ENCODE measurements around the gene MCM6.
A peak's percentile ranks its signal among the peaks of the same experiment; 100 is the strongest.
"Not testable (repeated sequence)": the region's sequence is repeated elsewhere in the genome, so short reads cannot be mapped to it uniquely, and the experiment has no call there.

Gene MCM6
- 10.4 to 137 (median 66.5) reads per million in 17 experiments for total RNA-seq

DNA sequence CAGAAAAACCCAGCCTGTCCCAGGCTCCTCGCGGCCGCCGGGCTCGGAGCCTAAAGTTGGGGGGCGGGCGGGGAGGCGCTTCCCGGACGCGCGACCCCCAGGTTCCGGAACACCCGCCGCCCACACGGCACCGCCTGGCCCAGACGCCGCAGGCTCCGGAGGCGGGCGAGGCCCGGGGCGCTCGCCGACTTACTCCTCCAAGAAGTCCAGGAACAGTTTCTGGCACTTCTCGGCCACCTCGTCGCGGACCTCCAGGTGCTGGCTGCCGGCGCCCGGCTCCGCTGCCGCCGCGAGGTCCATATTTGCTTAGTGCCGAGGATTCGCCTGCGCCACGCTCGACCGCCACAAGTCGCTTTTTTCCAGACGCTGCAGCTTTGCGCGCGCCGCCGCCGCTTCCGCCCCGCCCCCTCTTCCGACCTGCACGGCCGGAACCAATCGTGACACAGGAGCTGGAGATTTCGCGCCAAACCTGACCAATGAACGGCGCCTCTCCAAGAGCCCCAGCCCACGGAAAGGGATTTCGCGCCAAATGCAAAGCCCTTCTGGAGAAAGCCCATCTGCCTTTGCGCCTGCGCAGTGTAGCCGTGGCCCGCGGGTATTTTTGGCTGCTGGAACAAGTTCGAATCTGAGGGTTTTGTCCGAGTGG is at the start of gene MCM6:
TSS of gene MCM6 (minus strand) at position 378 of the 646 bp plus-strand sequence. CDS start at position 300, 78 bp downstream.
- DNase-seq = peak; percentile 99 to 100 (median 100)

DNA sequence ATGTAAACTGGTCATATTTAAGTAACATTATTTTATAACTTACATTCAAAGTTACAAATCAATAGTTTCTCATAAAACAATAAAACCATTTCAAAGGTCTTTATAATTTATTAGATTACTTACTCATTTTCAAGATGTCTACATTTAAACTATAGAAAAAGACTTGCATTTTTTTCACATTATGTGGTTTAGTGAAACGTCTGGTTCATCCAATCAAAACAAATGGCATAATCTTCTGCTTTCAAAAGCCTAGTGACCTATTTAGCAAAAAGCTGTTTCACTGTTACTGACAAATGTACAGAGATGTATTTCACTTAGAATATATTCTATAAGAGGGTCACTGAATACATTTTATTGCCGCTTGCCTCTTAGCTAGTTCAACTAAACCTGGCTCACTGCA is 49.3 kb upstream of the MCM6 start:
- DNase-seq = no peak

DNA sequence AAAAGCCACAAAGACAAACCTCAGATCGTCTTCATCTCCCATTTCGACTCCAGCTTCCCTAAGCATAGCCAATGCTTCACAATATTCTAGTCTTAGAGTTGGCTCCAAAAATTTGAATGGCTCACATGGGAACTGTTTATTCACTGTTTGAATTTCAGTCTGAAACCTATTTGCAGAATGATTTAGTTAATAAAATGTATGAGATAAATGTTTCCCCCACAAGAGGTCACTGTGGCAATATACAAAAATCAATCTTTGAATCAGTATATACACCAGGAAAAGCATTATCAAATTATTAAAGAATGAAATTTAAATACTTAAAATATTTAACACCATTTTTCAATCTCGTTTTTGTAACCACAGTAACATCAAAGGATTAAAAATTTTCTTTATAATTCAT is 40.0 kb upstream of the MCM6 start:
- DNase-seq = peak in 3 of 4 experiments; percentile 54 to 69 (median 64)

DNA sequence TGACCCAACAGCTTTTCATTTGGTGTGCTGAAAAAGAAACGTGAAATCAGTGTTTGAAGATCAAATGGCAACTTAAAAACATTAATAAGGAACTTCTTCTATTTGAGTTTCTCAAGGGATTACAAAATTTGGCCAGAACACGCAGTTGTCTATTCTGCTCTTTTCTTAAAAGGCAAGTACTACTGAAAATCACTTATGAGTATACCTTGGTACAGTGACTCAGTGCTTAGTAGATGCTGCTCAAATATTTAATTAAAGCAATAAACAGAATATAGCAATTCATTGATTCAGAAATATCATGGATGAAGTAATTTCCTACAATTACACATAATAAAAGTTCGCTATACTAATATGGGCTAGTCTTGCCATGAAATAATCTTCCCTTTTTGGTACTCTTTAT is 38.2 kb upstream of the MCM6 start:
- DNase-seq = peak in 2 of 4 experiments; percentile 32 to 35

DNA sequence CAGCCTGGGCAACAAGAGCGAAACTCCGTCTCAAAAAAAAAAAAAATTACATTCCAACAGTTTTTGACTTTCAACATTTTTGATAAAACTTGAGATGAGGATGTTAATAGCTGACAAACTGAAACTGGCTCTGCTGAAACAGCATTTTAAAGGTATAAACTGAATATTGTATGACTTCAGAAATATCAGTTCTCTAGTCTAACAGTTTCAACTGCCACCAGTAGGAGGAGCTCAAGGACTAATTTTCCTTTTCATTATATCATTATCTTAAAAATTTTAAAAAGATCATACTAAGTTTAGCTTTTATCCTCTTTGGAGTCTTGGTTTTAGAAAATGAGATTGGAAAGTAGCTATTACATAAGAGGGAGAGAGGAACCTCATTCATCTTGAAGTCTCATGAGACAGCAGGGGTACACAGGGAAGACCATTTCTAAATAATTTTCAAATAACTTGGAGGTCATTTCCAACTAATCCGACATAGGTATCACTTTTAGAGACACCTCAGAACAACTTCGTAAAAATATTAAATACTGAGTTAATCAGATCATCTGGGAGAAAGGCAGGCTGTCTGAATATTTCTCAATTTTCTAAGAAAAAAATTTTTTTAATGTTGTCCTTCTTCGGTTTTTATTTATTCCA is 37.6 kb upstream of the MCM6 start:
- DNase-seq = peak; percentile 67 to 87 (median 78)

DNA sequence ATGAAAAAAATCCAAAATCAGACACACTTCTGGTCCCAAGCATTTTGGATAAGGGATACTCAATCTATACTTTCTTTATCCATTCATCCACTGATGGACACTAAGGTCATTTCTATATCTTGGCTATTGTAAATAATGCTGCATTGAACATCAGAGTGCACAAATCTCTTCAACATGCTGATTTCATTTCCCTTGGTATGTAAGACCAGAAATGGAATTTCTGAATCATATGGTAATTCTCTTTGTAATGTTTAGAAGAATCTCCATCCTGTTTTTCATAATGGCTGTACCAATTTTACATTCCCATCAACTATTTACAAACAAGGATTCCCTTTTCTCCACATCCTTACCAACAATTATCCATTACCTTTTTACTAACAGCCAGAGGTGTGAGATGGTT is 33.7 kb upstream of the MCM6 start:
- no peak for DNase-seq

DNA sequence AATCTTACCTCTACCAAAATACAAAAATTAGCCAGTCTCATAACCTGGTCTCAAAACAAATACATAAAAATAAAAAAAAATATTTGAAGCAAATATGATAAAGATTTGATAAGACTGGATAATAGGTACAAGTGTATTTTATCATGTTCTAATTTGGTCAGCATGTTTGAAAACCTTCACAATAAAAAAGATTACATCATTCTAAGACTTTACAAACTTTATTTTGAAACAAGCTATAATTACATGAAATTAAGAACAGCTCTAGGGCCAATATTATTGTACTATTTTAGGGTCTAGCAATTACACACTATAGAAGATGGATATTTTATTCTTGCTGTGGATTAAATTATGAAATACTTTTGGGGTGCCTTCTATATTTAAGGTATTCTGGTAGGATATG is 29.4 kb upstream of the MCM6 start:
- DNase-seq = no peak

DNA sequence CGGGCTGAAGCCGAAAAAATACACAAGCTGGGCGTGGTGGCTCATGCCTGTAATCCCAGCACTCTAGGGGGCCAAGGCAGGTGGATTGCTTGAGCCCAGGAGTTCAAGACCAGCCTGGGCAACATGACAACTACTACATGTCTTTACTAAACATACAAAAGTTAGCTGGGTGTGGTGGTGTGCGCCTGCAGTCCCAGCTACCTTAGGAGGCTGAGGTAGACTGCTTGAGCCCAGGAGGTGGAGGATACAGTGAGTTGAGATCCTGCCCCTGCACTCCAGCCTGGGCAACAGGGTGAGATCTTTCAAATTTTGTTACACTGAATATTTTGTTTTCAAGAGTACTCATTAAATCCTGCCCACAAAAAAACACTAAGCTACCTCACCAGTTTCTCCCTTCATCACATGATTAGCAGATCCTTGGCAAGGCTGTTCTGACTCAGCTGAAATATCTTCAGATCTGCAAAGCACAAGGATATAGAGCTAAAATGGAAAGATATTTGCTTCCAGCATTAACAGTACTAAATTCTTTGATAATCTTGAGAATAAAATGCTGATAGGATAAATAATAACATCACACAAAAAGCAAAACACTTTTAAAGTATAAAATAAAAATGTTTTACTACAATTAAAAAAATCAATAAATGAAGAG is 28.2 kb upstream of the MCM6 start:
- DNase-seq = peak in 2 of 4 experiments; percentile 48 to 57

DNA sequence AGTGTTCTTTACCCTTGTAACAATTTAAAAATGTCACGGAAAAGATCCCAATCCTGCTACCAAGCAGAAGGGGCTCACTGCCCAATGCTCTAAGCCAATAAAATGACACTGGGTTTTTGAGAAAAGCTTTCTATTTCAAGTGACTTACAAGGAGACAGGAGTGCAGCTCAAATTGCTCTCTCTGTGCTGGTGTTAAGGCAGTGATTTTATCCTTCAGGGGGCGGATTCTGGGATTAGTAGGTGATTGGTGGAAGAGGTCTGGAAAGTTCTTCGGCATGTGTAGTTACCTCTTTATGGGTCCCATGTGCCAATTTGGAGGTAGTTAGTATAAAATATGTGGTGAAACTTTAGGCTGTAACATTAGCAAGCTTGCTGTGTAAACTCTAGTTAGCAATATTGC is 27.4 kb upstream of the MCM6 start:
- DNase-seq = no peak

DNA sequence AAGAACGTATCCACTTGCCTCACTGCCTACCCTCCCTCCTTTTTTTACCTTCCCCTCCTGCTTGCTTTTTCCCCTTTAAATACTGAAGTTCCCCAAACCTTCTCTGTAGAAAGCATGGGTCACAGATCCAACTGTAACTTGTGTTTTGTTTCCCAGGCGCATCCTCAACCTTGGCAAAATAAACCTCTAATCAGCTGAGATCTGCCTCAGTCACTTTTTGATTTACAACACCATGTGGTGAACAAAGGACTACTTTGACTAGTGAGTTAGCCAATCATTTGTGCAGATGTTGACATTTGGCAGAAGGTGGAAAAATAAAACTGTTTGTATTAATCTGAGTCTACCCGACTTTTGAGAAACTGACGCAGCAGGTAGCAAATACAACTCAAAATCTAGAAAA is 23.3 kb upstream of the MCM6 start:
- DNase-seq = no peak

DNA sequence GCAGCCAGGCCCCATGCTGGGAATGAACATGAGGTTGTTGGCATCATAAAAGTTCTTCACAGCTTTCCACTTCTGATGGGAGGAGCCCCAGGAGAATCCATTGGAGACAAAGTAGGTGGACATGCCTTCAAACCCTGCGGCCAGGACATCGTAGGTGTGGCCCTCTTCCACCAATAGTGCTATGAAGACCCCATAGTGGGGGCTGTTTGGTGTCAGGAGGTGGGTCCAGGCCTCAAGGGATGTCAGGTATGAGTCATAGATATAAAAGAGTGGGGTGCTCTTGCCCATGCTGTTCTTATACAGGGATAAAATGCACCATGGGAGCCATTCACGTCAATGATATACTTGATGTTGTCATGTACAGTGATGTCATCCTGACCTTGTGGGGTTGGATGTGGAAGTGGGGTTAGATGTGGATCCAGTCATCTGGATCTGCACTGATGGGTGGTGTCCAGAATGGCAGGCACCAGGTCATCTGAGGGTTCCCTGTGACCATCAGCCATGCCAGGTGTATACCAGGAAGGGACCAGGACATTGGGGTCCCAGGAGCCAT is 22.1 kb upstream of the MCM6 start:
- no peak for DNase-seq

DNA sequence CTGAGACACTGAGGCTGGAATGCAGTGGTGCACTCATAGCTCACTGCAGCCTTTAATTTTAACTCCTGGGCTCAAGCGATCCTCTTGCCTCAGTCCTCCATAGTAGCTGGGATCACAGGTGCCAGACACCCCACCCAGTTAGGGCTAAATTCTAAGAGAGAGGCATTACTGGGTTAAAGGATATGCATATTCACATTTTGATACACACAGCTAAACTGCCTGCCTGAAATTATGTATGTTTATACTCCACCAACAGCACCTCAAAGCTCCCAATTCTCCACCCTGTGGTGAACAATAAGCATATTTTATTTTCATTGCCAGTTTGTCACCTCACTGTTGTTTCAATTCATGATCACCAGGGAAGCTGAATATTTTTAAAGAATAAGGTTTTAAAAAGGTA is 18.7 kb upstream of the MCM6 start:
- no peak for DNase-seq

DNA sequence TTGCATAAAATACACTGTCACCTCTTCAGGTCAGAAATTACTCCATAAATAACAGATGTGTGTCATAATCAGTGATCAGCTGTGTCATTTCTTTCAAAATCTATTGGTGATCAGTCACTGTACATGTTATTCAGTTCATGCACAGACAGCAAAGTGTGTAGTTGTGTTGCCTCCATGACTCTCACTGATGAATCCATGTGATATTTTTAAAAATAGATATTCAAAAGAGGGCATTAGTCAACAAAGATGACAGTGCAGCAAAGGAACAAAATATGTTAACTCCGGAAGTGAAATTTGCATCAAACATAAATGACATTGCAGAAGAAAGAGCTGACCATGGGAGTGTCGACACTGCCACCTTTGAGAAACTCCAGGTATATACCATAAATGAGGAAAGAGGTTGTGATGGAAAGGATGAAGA is 17.1 kb upstream of the MCM6 start:
- peak; percentile 41 to 81 (median 59) for DNase-seq

DNA sequence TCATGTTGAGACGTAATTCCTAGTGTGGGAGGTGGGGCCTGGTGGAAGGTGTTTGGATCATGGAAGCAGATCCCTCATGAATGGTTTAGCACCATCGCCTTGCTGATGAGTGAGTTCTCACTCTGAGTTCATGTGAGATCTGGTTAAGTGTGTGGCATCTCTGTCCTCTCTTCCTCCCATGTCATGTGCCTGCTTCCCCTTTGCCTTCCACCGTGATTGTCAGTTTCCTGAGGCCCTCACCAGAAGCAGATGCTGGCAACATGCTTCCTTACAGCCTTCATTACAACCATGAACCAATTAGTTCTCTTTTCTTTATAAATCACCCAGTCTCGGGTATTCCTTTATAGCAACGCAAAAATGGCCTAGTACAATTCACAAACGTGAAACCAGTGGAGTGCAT is 14.6 kb upstream of the MCM6 start:
- peak; percentile 55 to 82 (median 79) for DNase-seq

DNA sequence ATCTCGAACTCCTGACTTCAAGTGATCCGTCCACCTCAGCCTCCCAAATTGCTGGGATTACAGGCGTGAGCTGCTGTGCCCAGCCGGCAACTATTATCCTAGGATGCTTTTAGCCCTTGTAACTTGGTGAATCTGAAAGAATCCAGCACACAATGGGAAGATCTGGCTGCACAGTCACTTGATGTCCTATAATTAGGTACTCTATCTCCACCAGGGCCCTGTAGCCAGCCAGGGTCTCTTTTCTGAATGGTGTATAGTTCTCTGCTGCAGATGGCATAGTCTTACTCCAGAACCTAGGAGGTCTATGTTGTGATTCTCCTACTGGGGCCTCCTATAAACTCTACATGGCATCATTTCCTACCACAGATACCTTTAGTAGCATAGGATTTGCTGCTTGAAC is 13.9 kb upstream of the MCM6 start:
- no peak for DNase-seq

DNA sequence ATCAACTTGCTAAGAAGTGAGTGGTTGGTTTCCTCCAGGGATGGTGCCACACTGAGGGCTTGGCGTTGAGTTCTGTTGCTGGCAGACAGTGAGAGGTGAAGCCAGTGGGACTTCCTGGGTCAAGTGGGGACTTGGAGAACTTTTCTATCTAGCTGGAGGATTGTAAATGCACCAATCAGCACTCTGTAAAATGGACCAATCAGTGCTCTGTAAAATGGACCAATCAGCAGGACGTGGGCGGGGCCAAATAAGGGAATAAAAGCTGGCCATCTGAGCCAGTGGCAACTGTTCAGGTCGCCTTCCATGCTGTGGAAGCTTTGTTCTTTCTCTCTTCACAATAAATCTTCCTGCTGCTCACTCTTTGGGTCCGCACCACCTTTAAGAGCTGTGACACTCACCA is 12.3 kb upstream of the MCM6 start:
- not testable (repeated sequence) for DNase-seq

DNA sequence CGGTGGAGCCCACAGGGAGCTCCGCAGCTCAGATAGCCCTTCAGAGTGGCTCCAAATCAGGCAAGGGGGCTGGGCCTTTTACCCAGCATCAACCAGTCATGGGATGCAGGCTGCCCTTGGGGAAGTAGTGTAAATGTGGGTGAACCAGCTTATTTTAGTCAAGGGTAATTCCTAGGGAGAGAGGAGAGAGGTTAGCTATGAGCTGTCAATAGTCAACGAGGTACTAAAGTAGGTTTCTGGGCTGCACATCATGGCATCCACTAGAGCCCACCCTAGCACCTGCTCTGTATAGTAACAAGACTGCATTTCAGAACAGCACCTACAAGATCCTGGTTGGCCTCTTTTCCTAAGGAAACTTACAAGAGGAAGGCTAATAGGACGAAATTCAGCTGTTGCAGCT is 9.5 kb upstream of the MCM6 start:
- DNase-seq = peak in 3 of 4 experiments; percentile 39 to 53 (median 42)

DNA sequence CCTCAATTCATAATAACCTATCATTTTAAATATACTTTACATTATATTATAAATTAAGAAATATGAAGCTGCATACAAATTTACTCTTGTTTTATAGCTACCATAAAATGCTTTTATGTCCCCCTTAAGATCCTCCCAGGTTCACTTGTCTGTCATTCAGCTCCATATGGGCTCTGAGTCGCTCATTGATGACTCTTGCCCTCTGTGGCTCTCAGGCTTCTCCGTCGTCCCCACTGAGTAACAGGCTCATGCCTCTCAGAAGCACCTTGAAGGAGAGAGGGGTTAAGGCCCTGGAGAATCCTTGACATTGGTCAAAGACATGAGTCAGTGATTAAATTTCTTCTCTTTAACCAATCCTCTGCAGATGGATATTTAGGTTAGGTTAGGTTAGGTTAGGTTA is 6.2 kb upstream of the MCM6 start:
- no peak for DNase-seq

DNA sequence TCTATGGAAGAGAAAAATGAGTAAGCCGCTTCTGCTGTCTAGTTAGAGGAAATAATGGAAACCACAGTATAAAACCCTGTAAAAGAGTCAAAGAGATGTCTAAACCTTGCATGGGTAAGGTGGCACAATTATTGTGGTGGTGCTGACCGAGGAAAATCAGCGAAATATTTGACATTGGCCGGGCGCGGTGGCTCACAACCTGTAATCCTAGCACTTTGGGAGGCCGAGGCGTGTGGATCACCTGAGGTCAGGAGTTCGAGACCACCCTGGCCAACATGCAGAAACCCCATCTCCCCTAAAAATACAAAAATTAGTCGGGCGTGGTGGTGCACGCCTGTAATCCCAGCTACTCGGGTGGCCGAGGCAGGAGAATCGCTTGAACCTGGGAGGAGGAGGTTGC is 527 bp upstream of the MCM6 start:
- not testable (repeated sequence) for DNase-seq

DNA sequence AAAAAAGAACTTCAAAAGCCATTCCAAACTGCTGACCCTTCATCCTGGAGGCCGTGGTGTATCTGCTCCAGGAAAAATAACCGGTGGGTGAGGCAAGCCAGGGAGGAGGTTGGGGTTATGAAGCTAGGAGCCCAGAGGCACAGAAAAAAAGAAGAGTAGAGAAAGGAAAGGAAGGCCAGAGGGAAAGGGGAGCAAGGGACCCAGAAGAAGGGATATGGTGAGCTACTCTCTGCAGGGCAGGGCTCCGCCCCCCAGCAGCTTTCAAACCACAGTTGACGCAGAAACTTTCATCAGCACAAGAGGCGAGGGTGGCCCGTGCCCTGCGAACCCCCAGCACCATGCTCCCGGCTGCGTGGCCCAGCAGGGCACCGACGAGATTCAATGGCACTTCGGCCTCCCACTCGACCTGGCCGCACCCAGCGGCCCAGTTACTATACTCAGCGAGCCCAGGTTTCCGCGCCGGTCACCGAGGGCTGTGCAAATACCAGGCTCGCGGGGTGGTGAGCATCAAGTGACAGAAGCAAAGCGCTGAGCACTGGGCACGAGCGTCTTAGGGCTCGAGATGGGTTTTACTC is 665 bp downstream of the MCM6 start:
- DNase-seq = peak; percentile 67 to 84 (median 79)

DNA sequence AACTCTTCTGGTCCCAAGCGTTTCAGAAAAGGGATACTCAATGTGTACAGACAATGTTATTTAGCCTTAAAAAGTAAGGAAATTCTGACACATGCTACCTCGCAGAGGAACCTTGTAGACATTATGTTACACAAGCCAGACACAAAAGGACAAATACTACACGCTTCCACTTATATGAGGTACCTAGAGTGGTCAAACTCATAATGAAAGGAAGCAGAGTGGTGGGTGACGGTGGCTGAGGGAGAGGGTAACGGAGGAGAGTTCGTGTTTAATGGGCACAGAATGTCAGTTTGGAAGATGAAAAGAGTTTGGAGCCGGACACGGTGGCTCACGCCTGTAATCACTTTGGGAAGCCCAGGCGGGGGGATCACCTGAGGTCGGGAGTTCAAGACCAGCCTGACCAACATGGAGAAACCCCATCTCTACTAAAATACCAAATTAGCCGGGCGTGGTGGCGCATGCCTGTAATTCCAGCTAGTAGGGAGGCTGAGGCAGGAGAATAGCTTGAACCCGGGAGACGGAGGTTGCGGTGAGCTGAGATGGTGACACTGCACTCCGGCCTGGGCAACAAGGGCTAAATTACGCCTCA is 1.4 kb downstream of the MCM6 start:
- no peak for DNase-seq

DNA sequence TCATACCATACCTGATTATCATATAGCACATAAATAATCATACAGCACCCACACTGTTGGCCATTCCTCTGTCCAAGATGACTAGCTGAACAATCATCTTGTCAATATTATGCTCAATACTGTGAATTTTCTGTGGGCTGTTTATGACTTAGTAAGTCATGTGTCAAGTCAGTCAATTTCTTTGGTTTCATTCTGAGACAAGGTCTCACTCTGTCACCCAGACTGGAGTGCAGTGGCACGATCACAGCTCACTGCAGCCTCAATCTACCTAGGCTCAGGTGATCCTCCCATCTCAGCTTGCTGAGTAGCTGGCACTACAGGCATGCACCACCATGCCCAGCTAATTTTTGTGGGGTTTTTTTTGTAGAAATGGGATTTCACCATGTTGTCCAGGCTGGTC is 5.7 kb downstream of the MCM6 start:
- no peak for DNase-seq

DNA sequence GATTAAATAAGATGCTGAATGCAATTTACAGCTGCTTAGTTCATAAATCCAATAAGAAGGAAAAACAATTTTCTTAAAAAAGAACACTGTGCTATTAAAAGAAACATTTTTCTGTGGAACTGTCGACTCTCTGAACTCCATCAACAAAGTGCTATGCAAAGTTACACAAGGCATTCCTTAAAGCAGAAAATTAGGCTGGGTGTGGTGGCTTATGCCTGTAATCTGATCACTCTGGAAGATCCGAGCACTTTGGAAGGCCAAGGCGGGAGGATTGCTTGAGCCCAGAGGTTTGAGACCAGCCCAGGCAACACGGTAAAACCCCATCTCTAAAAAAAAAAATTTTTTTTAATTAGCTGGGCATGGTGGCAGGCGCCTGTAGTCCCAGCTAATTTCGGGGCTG is 13.0 kb downstream of the MCM6 start:
- no peak for DNase-seq
